Tibial nerve (tissue), 4 donors: ENCODE measurements around the gene PTPRO. TPM values are rescaled to one million over a fixed set of nuclear protein-coding genes. Genes with fewer than 3 reads are reported as not detected.

Source experiments
- DNase-seq, 2 donors: peaks; one replicate each; pipeline ENCODE4 v3.0.0-alpha.2; 2019; ENCODE audit warnings: low spot score in 2 of 2
- H3K27ac ChIP-seq, 4 donors: fragments of 200-600 bp; sonication (generic) in 3 of 4; one replicate each; pipeline ENCODE4 v1.5.1; 2017 to 2019; ENCODE audit warnings: mild to moderate bottlenecking in 1 of 4
- H3K27me3 ChIP-seq, 2 donors: fragments of 200-600 bp; sonication (generic) in 1 of 2; one replicate each; pipeline versions ENCODE4 v1.5.1 to v1.6.0; 2017 to 2019
- H3K36me3 ChIP-seq, 3 donors: fragments of 200-600 bp; sonication (generic); one replicate each; pipeline ENCODE4 v1.5.1; 2018 to 2019
- H3K4me1 ChIP-seq, 4 donors: fragments of 200-600 bp; sonication (generic) in 3 of 4; one replicate each; pipeline ENCODE4 v1.5.1; 2017 to 2019
- H3K4me3 ChIP-seq, 4 donors: fragments of 200-600 bp; sonication (generic) in 3 of 4; one replicate each; pipeline ENCODE4 v1.5.1; 2017 to 2019; ENCODE audit warnings: mild to moderate bottlenecking in 1 of 4, moderate library complexity in 1 of 4
- H3K9me3 ChIP-seq, 4 donors: fragments of 200-600 bp; sonication (generic) in 3 of 4; one replicate each; pipeline ENCODE4 v1.5.1; 2017 to 2019
- EP300 ChIP-seq, 2 donors: sonication (generic); formaldehyde crosslinking; IDR thresholded peaks; one replicate each; pipeline ENCODE4 v1.6.1; 2017; ENCODE audit warnings: antibody characterized with exemption in 2 of 2, mild to moderate bottlenecking in 1 of 2
- POLR2A ChIP-seq, 2 donors: fragments of 450-650 bp; IDR thresholded peaks; one replicate each; pipeline ENCODE4 v1.6.1; 2017; ENCODE audit warnings: antibody characterized with exemption in 2 of 2, mild to moderate bottlenecking in 2 of 2, moderate library complexity in 2 of 2
- WGBS, 2 donors: methylation state at CpG; one replicate each; pipeline ENCODE4 v1.1.5; 2018; 5-methylcytosine and 5-hydroxymethylcytosine counted together
- total RNA-seq, 4 donors: library from RNA; depleted of rRNA; stranded (reverse); fragments of >200 nt; gene quantifications; one replicate each; pipeline ENCODE4 v1.1.0, GENCODE V29; 2016
- TF ChIP-seq, protein P1 (sequence below), 5 experiments: fragments of 200-600 bp in 3 of 5; fragments of 450-650 bp in 2 of 5; sonication (generic) in 3 of 5; IDR thresholded peaks; one replicate each; pipeline ENCODE4 v1.5.1; 2016 to 2019; ENCODE audit warnings: antibody characterized with exemption in 5 of 5, mild to moderate bottlenecking in 3 of 5, moderate library complexity in 2 of 5

Gene PTPRO
- total RNA-seq, 4 donors from 2014 or later = 1.3 to 5.1 (median 2.0) TPM

DNA sequence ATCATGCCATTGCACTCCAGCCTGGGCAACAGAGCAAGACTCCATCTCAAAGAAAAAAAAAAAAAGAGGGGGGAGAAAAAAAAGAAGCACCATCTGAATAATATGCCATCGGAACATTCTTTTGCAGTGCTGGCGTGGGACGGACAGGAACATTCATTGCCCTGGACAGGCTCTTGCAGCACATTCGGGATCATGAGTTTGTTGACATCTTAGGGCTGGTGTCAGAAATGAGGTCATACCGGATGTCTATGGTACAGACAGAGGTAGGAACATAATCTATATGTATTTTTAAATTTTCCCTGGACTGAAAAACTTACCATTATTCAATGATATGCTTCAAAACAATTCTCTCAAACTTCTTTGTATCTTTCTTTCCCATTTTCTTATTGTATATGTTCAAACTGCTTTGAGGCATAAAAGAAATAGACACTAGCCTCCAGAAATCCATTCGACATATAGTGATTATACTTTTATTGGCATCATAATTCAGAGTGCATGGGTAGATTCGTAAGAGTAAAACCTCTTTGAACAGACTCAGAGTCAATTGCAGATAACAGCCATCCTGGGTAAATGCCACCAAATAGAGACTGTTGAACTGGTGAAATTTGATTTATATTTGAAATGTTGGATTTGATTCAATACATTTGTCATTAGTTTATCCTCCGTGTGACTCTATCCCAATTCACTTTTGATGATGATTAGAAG, 267.2 kb downstream of the PTPRO start:
- Histone ChIP-seq H3K27ac (no peak overlapping the region), H3K4me3 (no peak overlapping the region), H3K27me3 (no peaks in the 10 kb centered on the region), H3K4me1 (peaks cover 0 to 6% (median 0%) of the 10 kb centered on the region in 4 donors), H3K36me3 (no peaks in the 10 kb centered on the region), H3K9me3 (no peaks in the 10 kb centered on the region)
- 81 to 82% methylated on average over 8 of the region's 8 CpGs for WGBS, 2 donors
- no peak for TF ChIP-seq EP300 (IDR thresholded peaks at IDR 0.05)
- no peak for TF ChIP-seq POLR2A (IDR thresholded peaks at IDR 0.05)
- TF ChIP-seq, protein P1, sequence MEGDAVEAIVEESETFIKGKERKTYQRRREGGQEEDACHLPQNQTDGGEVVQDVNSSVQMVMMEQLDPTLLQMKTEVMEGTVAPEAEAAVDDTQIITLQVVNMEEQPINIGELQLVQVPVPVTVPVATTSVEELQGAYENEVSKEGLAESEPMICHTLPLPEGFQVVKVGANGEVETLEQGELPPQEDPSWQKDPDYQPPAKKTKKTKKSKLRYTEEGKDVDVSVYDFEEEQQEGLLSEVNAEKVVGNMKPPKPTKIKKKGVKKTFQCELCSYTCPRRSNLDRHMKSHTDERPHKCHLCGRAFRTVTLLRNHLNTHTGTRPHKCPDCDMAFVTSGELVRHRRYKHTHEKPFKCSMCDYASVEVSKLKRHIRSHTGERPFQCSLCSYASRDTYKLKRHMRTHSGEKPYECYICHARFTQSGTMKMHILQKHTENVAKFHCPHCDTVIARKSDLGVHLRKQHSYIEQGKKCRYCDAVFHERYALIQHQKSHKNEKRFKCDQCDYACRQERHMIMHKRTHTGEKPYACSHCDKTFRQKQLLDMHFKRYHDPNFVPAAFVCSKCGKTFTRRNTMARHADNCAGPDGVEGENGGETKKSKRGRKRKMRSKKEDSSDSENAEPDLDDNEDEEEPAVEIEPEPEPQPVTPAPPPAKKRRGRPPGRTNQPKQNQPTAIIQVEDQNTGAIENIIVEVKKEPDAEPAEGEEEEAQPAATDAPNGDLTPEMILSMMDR (IDR thresholded peaks at IDR 0.05) = no peak
- DNase-seq = no peak

DNA sequence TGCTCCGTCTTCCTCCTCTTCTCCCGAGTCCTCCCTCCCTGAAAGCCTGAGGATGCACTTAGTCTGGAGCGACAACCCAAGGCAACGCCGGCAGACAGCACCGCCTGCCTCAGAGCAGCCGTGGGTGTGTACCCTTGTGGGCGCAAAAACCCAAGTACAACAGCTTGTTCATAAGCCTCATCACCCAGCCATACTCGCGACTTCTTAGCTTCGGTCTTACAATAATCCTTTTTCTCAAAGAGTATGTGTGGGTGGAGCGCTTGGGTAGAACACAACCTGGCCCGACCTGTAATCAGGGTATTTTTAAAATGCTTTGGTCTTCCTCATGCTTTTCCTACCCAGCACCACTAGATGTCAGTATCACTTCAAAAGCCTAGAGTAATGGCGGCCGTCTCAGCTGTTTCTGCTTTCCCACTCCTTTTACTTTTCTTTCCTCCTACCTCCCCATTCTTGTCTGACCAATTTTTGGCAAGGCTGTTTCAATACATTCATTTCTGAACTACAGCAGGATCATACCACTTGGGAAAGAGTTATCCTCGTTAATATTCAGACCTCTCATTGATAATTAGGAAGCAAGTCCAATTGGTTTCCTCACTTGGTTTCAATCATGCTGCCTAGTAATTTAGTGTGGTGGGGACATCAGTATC, 268.0 kb downstream of the PTPRO start:
- TF ChIP-seq, protein P1 (IDR thresholded peaks at IDR 0.05) = peak; percentile 85 to 94 (median 89)
- TF ChIP-seq POLR2A (IDR thresholded peaks at IDR 0.05) = no peak
- peak; percentile 13 to 46 for TF ChIP-seq EP300 (IDR thresholded peaks at IDR 0.05)
- Histone ChIP-seq H3K27me3 (no peaks in the 10 kb centered on the region), H3K27ac (peak overlapping the region in 3 of 4 donors; percentile 7 to 56 (median 28)), H3K4me1 (peaks cover 0 to 6% (median 0%) of the 10 kb centered on the region in 4 donors), H3K9me3 (no peaks in the 10 kb centered on the region), H3K4me3 (peak overlapping the region in 3 of 4 donors; percentile 8 to 32 (median 21)), H3K36me3 (no peaks in the 10 kb centered on the region)
- WGBS, 2 donors = 4 to 5% methylated on average over 16 of the region's 16 CpGs
- DNase-seq = peak in 1 of 2 donors; percentile 75

DNA sequence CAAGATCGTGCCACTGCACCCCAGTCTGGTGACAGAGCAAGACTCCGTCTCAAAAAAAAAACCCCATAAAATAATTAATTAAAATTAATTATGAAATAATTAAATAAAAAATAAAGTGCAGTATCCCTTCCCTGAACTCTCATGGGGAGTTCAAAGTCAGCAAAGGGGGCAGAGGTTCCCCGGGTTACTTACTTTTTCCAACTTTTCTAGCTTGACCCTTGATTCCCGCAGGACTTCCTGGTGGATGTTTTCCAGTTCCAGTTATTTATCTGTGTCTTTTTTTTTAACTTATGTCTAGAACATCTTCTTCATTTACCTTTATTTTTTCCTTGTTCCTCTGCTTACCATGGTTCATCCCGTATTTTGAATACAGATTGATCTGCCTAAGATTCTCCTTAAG, 269.5 kb downstream of the PTPRO start:
- no peak for DNase-seq
- 85 to 91% methylated on average over 5 of the region's 5 CpGs for WGBS, 2 donors
- Histone ChIP-seq H3K4me3 (no peak overlapping the region), H3K4me1 (peaks cover 0 to 6% (median 0%) of the 10 kb centered on the region in 4 donors), H3K36me3 (no peaks in the 10 kb centered on the region), H3K9me3 (no peaks in the 10 kb centered on the region), H3K27me3 (no peaks in the 10 kb centered on the region), H3K27ac (no peak overlapping the region)
- TF ChIP-seq, protein P1 (IDR thresholded peaks at IDR 0.05) = no peak
- no peak for TF ChIP-seq EP300 (IDR thresholded peaks at IDR 0.05)
- TF ChIP-seq POLR2A (IDR thresholded peaks at IDR 0.05) = no peak

DNA sequence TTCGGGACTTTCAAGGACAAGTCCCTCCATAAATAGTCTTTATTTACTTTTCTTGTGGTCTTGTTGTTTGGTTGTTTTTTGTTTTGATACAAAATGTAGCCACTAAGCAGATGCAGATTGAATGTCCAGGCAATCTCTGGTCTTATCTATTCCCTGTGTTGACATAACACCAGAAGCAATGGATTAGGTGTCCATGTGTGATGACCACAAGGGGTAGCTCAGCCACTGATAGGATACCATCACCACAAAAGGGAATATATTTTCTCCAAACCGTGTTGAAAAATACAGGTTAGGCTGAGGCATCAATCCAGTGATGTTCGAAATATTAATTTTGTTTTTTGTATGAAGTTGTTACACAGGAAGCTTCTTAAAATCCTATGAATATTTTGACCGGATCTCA, 270.6 kb downstream of the PTPRO start:
- peaks cover 0 to 7% (median 0%) of the 10 kb centered on the region in 4 donors for H3K4me1 ChIP-seq
- H3K27ac ChIP-seq = no peak overlapping the region
- H3K4me3 ChIP-seq = no peak overlapping the region
- DNase-seq = no peak
- TF ChIP-seq, protein P1 (IDR thresholded peaks at IDR 0.05) = no peak
- no peak for TF ChIP-seq EP300 (IDR thresholded peaks at IDR 0.05)
- TF ChIP-seq POLR2A (IDR thresholded peaks at IDR 0.05) = no peak
- WGBS, 2 donors = 74 to 75% methylated on average over 4 of the region's 4 CpGs
- H3K27me3 ChIP-seq = no peaks in the 10 kb centered on the region
- H3K36me3 ChIP-seq = no peaks in the 10 kb centered on the region
- H3K9me3 ChIP-seq = no peaks in the 10 kb centered on the region

DNA sequence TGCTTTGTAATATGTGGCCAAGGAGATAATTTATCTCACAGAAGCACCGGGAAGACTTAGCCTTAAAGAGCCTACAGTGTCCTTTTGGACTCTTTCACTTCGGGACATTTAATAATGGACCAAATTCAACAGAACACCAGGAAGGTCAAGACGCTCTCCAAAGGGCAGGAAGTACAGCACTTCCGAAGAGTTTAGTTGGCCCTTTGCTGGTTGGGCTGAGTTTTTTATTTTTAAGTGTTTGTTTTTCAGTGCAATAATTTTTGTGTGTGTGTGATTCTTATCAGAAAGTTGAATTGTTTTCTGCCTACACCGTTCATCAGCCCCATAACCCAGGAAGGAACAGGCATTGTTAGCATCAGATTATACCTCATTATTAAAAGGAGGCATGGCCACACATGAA, 273.9 kb downstream of the PTPRO start:
- WGBS, 2 donors = 34 to 37% methylated on average over 5 of the region's 5 CpGs
- no peaks in the 10 kb centered on the region for H3K9me3 ChIP-seq
- DNase-seq = no peak
- TF ChIP-seq, protein P1 (IDR thresholded peaks at IDR 0.05) = no peak
- TF ChIP-seq EP300 (IDR thresholded peaks at IDR 0.05) = no peak
- TF ChIP-seq POLR2A (IDR thresholded peaks at IDR 0.05) = no peak
- H3K27me3 ChIP-seq = no peaks in the 10 kb centered on the region
- peak overlapping the region in 1 of 4 donors; percentile 21 for H3K27ac ChIP-seq
- no peaks in the 10 kb centered on the region for H3K36me3 ChIP-seq
- peaks cover 0 to 19% (median 0%) of the 10 kb centered on the region in 4 donors for H3K4me1 ChIP-seq
- H3K4me3 ChIP-seq = no peak overlapping the region
